ENCODE results near the gene EP400.
A peak's percentile ranks its signal among the peaks of the same experiment; 100 is the strongest.

The EP400 gene

DNA sequence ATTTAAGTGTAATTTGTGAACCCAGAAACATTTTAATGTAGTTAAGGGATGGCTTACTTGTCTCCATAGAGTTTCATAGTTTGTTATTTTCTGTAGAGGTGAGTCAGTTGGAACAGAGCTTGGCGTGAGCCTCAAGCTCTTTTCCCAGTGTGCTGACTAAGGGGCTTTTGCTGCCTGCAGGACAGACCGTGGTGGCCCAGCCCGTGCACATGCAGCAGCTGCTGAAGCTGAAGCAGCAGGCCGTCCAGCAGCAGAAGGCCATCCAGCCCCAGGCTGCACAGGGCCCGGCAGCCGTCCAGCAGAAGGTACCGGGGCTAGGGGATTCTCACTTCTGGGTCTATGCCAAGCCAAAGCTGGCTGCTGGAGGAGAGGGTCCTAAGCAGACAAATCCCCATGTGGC is 117.4 kb downstream of the EP400 start:
- no peak overlapping the region for H3K4me3 ChIP-seq (ENCODE audit: low read depth, low read length)
- ChIA-PET CTCF (no interaction called here), POLR2A (no interaction called here)
- no peaks in the 10 kb centered on the region for H3K4me1 ChIP-seq (ENCODE audit: control insufficient read depth, insufficient read depth, low read length)
- H3K36me3 ChIP-seq (ENCODE audit: control insufficient read depth in 2 of 2, insufficient read depth in 1 of 2, low read length in 2 of 2): peaks cover 4 to 90% of the 10 kb centered on the region in 2 experiments
- H3K9me3 ChIP-seq (ENCODE audit: control insufficient read depth, insufficient read depth, low read depth, low read length): no peaks in the 10 kb centered on the region
- TF ChIP-seq ZNF692 (tag by site-specific recombination; IDR thresholded peaks at IDR 0.05): no peak
- TF ChIP-seq ZBTB48 (tag by site-specific recombination; IDR thresholded peaks at IDR 0.05): no peak
- no peak overlapping the region for H3K27ac ChIP-seq (ENCODE audit: extremely low read depth, low read depth, low read length)

GRCh38 chr12:132068250-132068649 is 118.5 kb downstream of the EP400 start:
- H3K27ac ChIP-seq (ENCODE audit: extremely low read depth, low read depth, low read length): no peak overlapping the region
- TF ChIP-seq YY1 (tag by site-specific recombination; IDR thresholded peaks at IDR 0.05) (no peak), ZIC2 (tag by site-specific recombination; IDR thresholded peaks at IDR 0.05) (0 out of 2 replicates have a peak, but pooled peaks have one; percentile 9)
- peaks cover 5 to 79% of the 10 kb centered on the region in 2 experiments for H3K36me3 ChIP-seq (ENCODE audit: control insufficient read depth in 2 of 2, insufficient read depth in 1 of 2, low read length in 2 of 2)
- no peaks in the 10 kb centered on the region for H3K9me3 ChIP-seq (ENCODE audit: control insufficient read depth, insufficient read depth, low read depth, low read length)
- H3K4me1 ChIP-seq (ENCODE audit: control insufficient read depth, insufficient read depth, low read length): no peaks in the 10 kb centered on the region
- H3K4me3 ChIP-seq (ENCODE audit: low read depth, low read length): no peak overlapping the region
- CTCF ChIA-PET: interaction anchor here (0.6 kb wide), 1 partner anchor 493 kb away, joined by 3 read pairs; no protein-coding TSS in a partner anchor
- POLR2A ChIA-PET: no interaction called here

DNA sequence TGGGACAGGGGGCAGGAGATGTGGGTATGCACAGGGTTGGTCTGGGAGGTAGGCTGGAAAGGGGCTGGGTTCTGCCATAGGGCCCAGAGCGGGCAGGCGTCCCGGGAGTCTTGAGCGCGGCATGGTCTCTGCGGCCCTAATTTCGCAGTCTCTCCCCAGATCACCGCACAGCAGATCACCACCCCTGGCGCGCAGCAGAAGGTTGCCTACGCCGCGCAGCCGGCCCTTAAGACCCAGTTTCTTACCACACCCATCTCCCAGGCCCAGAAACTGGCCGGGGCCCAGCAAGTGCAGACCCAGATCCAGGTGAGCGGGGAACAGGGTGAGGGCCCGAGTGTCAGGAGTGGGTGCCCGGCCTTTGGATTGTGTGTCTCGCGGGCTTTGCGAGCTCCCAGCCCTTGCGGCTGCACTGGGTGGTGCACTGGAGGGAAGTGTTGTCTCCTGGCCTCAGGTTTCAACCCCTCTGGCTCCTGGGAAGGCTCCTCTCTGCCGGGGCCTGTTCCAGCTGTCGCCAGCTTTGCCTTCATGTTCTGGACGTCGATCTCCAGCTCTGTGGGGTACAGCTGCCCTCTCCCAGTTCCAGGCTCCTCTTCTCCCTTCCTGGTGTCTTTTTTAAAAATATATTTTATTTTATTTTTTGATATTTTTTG is 119.7 kb downstream of the EP400 start:
- Histone ChIP-seq H3K27ac (ENCODE audit: extremely low read depth, low read depth, low read length) (no peak overlapping the region), H3K4me3 (ENCODE audit: low read depth, low read length) (no peak overlapping the region), H3K36me3 (ENCODE audit: control insufficient read depth in 2 of 2, insufficient read depth in 1 of 2, low read length in 2 of 2) (peaks cover 4 to 71% of the 10 kb centered on the region in 2 experiments), H3K4me1 (ENCODE audit: control insufficient read depth, insufficient read depth, low read length) (no peaks in the 10 kb centered on the region), H3K9me3 (ENCODE audit: control insufficient read depth, insufficient read depth, low read depth, low read length) (no peaks in the 10 kb centered on the region)
- ChIA-PET POLR2A (no interaction called here), CTCF (interaction anchor here (1.2 kb wide), 2 partner anchors 10 to 345 kb away, joined by 3 to 4 read pairs; no protein-coding TSS in a partner anchor)
- TF ChIP-seq, protein P1, sequence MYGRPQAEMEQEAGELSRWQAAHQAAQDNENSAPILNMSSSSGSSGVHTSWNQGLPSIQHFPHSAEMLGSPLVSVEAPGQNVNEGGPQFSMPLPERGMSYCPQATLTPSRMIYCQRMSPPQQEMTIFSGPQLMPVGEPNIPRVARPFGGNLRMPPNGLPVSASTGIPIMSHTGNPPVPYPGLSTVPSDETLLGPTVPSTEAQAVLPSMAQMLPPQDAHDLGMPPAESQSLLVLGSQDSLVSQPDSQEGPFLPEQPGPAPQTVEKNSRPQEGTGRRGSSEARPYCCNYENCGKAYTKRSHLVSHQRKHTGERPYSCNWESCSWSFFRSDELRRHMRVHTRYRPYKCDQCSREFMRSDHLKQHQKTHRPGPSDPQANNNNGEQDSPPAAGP (tag by site-specific recombination; IDR thresholded peaks at IDR 0.05): no peak
- TF ChIP-seq ZNF140 (tag by site-specific recombination; IDR thresholded peaks at IDR 0.05): no peak
- TF ChIP-seq ZNF24 (tag by site-specific recombination; IDR thresholded peaks at IDR 0.05): no peak
- no peak for TF ChIP-seq ZNF404 (tag by site-specific recombination; IDR thresholded peaks at IDR 0.05)
- no peak for TF ChIP-seq ZNF555 (tag by site-specific recombination; conservative IDR thresholded peaks at IDR 0.05)
- no peak for TF ChIP-seq ZNF76 (tag by site-specific recombination; IDR thresholded peaks at IDR 0.05; ENCODE audit: borderline replicate concordance, low read depth)

- Histone ChIP-seq H3K27ac (ENCODE audit: extremely low read depth, low read depth, low read length) (no peak overlapping the region), H3K4me1 (ENCODE audit: control insufficient read depth, insufficient read depth, low read length) (no peaks in the 10 kb centered on the region), H3K36me3 (ENCODE audit: control insufficient read depth in 2 of 2, insufficient read depth in 1 of 2, low read length in 2 of 2) (peaks cover 4 to 69% of the 10 kb centered on the region in 2 experiments), H3K9me3 (ENCODE audit: control insufficient read depth, insufficient read depth, low read depth, low read length) (no peaks in the 10 kb centered on the region), H3K4me3 (ENCODE audit: low read depth, low read length) (no peak overlapping the region)
- ChIA-PET CTCF (interaction anchor here (0.6 to 1.2 kb wide), 3 partner anchors 9 to 625 kb away, joined by 3 to 4 read pairs (median 3); no protein-coding TSS in a partner anchor), POLR2A (no interaction called here)
- TF ChIP-seq ZNF37A (tag by site-specific recombination; IDR thresholded peaks at IDR 0.05): no peak
- peak; percentile 62 for TF ChIP-seq KLF1 (tag by site-specific recombination; IDR thresholded peaks at IDR 0.05)
Measured at GRCh38 chr12:132070298-132070697, 120.6 kb downstream of the EP400 start.
